Gastroesophageal sphincter (tissue), 4 donors: ENCODE measurements around the gene SEC24D. TPM values are rescaled to one million over a fixed set of nuclear protein-coding genes. Genes with fewer than 3 reads are reported as not detected.

Experiments
- ATAC-seq: fragments of 150-250 bp; one replicate; pipeline ENCODE4 v1.9.1; 2016; ENCODE audit warnings: mild to moderate bottlenecking, moderate library complexity
- H3K27ac ChIP-seq, 4 donors: fragments of 200-600 bp; sonication (generic) in 3 of 4; 1 replicate in 3 of 4; 2 replicates in 1 of 4; pipeline ENCODE4 v1.5.1; 2016 to 2019
- H3K27me3 ChIP-seq: fragments of 200-600 bp; sonication (generic); one replicate; pipeline ENCODE4 v1.5.1; 2019
- H3K36me3 ChIP-seq, 2 donors: fragments of 200-600 bp; sonication (generic); one replicate each; pipeline ENCODE4 v1.5.1; 2019; ENCODE audit warnings: control low read depth in 1 of 2
- H3K4me1 ChIP-seq, 3 donors: fragments of 200-600 bp; sonication (generic); 1 replicate in 2 of 3; 2 replicates in 1 of 3; pipeline ENCODE4 v1.5.1; 2016 to 2019; ENCODE audit warnings: control low read depth in 2 of 3
- H3K4me3 ChIP-seq, 2 donors: fragments of 200-600 bp; sonication (generic); one replicate each; pipeline ENCODE4 v1.5.1; 2019; ENCODE audit warnings: mild to moderate bottlenecking in 1 of 2, moderate library complexity in 1 of 2
- H3K9me3 ChIP-seq, 3 donors: fragments of 200-600 bp; sonication (generic); one replicate each; pipeline ENCODE4 v1.5.1; 2017 to 2019; ENCODE audit warnings: control low read depth in 2 of 3
- CTCF ChIP-seq, 4 experiments: fragments of 200-600 bp in 2 of 4; fragments of 450-650 bp in 2 of 4; sonication (generic) in 1 of 4; IDR thresholded peaks; one replicate each; pipeline ENCODE4 v1.5.1; 2017 to 2019; ENCODE audit warnings: antibody characterized with exemption in 4 of 4, mild to moderate bottlenecking in 2 of 4, moderate library complexity in 2 of 4
- EP300 ChIP-seq: sonication (generic); formaldehyde crosslinking; IDR thresholded peaks from one replicate; pipeline ENCODE4 v1.6.1; 2017; ENCODE audit warnings: antibody characterized with exemption, mild to moderate bottlenecking
- POLR2A ChIP-seq, 2 donors: fragments of 450-650 bp; IDR thresholded peaks; one replicate each; pipeline ENCODE4 v1.6.1; 2017; ENCODE audit warnings: antibody characterized with exemption in 2 of 2, mild to moderate bottlenecking in 2 of 2, moderate library complexity in 1 of 2
- POLR2AphosphoS5 ChIP-seq: sonication (generic); formaldehyde crosslinking; IDR thresholded peaks from one replicate; pipeline ENCODE4 v1.6.1; 2017; ENCODE audit warnings: antibody characterized with exemption
- WGBS, 2 donors: methylation state at CpG; one replicate each; pipeline ENCODE4 v1.1.5; 2018; ENCODE audit warnings: low coverage in 1 of 2; 5-methylcytosine and 5-hydroxymethylcytosine counted together
- total RNA-seq, 4 donors: library from RNA; depleted of rRNA; stranded (reverse); fragments of >200 nt; gene quantifications; one replicate each; pipeline ENCODE4 v1.1.0, GENCODE V29; 2016

The SEC24D gene
- total RNA-seq, 4 donors from 2014 or later, result 29.3 to 40.9 (median 33.2) TPM

- Histone ChIP-seq H3K27ac (peak overlapping the region; percentile 77 to 100 (median 98)), H3K4me3 (peak overlapping the region; percentile 63 to 88), H3K27me3 (no peaks in the 10 kb centered on the region), H3K4me1 (peaks cover 3 to 56% (median 4%) of the 10 kb centered on the region in 3 donors), H3K36me3 (peaks cover 0 to 21% of the 10 kb centered on the region in 2 donors), H3K9me3 (no peaks in the 10 kb centered on the region)
- WGBS, 2 donors, result 0% methylated on average over 4 to 11 of the region's 13 CpGs
- peak; percentile 67 for ATAC-seq
- TF ChIP-seq POLR2A (IDR thresholded peaks at IDR 0.05) (peak in 1 of 2 donors; percentile 35), EP300 (no peak), CTCF (IDR thresholded peaks at IDR 0.05) (peak in 1 of 4 experiments; percentile 3), POLR2AphosphoS5 (peak; percentile 42)
Measured at GRCh38 chr4:118834960-118835569, 861 bp downstream of the SEC24D start.

- Histone ChIP-seq H3K4me1 (peaks cover 3 to 59% (median 4%) of the 10 kb centered on the region in 3 donors), H3K27me3 (no peaks in the 10 kb centered on the region), H3K27ac (peak overlapping the region in 1 of 4 donors; percentile 100), H3K4me3 (no peak overlapping the region), H3K9me3 (no peaks in the 10 kb centered on the region), H3K36me3 (peaks cover 0 to 27% of the 10 kb centered on the region in 2 donors)
- no peak for TF ChIP-seq CTCF (IDR thresholded peaks at IDR 0.05)
- TF ChIP-seq POLR2A (IDR thresholded peaks at IDR 0.05), result no peak
- TF ChIP-seq POLR2AphosphoS5, result no peak
- no peak for TF ChIP-seq EP300
- 39 to 48% methylated on average over 4 of the region's 4 CpGs for WGBS, 2 donors
- ATAC-seq, result no peak
Measured at GRCh38 chr4:118834070-118834469, 1.9 kb downstream of the SEC24D start.

GRCh38 chr4:118833192-118833820 is 2.6 kb downstream of the SEC24D start:
- H3K9me3 ChIP-seq, result no peaks in the 10 kb centered on the region
- H3K4me3 ChIP-seq, result no peak overlapping the region
- H3K27me3 ChIP-seq, result no peaks in the 10 kb centered on the region
- TF ChIP-seq EP300, result no peak
- no peak for TF ChIP-seq CTCF (IDR thresholded peaks at IDR 0.05)
- no peak for TF ChIP-seq POLR2A (IDR thresholded peaks at IDR 0.05)
- TF ChIP-seq POLR2AphosphoS5, result no peak
- 72 to 86% methylated on average over 5 of the region's 5 CpGs for WGBS, 2 donors
- peaks cover 3 to 63% (median 4%) of the 10 kb centered on the region in 3 donors for H3K4me1 ChIP-seq
- no peak for ATAC-seq
- peaks cover 0 to 28% of the 10 kb centered on the region in 2 donors for H3K36me3 ChIP-seq
- no peak overlapping the region for H3K27ac ChIP-seq

- Histone ChIP-seq H3K4me3 (no peak overlapping the region), H3K27ac (no peak overlapping the region), H3K9me3 (no peaks in the 10 kb centered on the region), H3K27me3 (no peaks in the 10 kb centered on the region), H3K36me3 (peaks cover 0 to 32% of the 10 kb centered on the region in 2 donors), H3K4me1 (peaks cover 0 to 84% (median 12%) of the 10 kb centered on the region in 3 donors)
- TF ChIP-seq CTCF (IDR thresholded peaks at IDR 0.05) (no peak), POLR2A (IDR thresholded peaks at IDR 0.05) (no peak), EP300 (no peak), POLR2AphosphoS5 (no peak)
- WGBS, 2 donors, result 93 to 100% methylated on average over 1 to 2 of the region's 2 CpGs
- ATAC-seq, result no peak
Measured at GRCh38 chr4:118829107-118829506, 6.8 kb downstream of the SEC24D start.
